Measurements from ENCODE around the gene ATXN2L.
A peak's percentile ranks its signal among the peaks of the same experiment; 100 is the strongest.

Gene ATXN2L

GRCh38 chr16:28882551-28883160 lies 59.9 kb downstream of the ATXN2L start:
- no peak overlapping the region for H3K4me3 Mint-ChIP-seq
- peaks cover 17% of the 10 kb centered on the region for H3K27me3 Mint-ChIP-seq
- H3K36me3 Mint-ChIP-seq: no peaks in the 10 kb centered on the region
- H3K27ac Mint-ChIP-seq: no peak overlapping the region
- H3K4me1 Mint-ChIP-seq: peaks cover 19% of the 10 kb centered on the region
- DNase-seq (ENCODE audit: low spot score in 2 of 2) (no peak), ATAC-seq (ENCODE audit: low read depth) (no peak)
- H3K9me3 Mint-ChIP-seq: no peaks in the 10 kb centered on the region

- ATAC-seq (ENCODE audit: low read depth) (no peak), DNase-seq (ENCODE audit: low spot score in 2 of 2) (no peak)
- no peak overlapping the region for H3K27ac Mint-ChIP-seq
- peaks cover 17% of the 10 kb centered on the region for H3K4me1 Mint-ChIP-seq
- peaks cover 15% of the 10 kb centered on the region for H3K27me3 Mint-ChIP-seq
- no peaks in the 10 kb centered on the region for H3K36me3 Mint-ChIP-seq
- H3K4me3 Mint-ChIP-seq: peak overlapping the region; percentile 2
- H3K9me3 Mint-ChIP-seq: no peaks in the 10 kb centered on the region
These were observed 60.6 kb downstream of the ATXN2L start for GRCh38 chr16:28883221-28883996.

GRCh38 chr16:28884045-28884444 lies 61.2 kb downstream of the ATXN2L start:
- no peaks in the 10 kb centered on the region for H3K36me3 Mint-ChIP-seq
- peaks cover 15% of the 10 kb centered on the region for H3K27me3 Mint-ChIP-seq
- H3K4me1 Mint-ChIP-seq: peaks cover 17% of the 10 kb centered on the region
- DNase-seq (ENCODE audit: low spot score in 2 of 2): no peak
- H3K9me3 Mint-ChIP-seq: no peaks in the 10 kb centered on the region
- no peak for ATAC-seq (ENCODE audit: low read depth)
- H3K27ac Mint-ChIP-seq: no peak overlapping the region
- peak overlapping the region; percentile 2 for H3K4me3 Mint-ChIP-seq

All from memory B cell (primary cell).